ENCODE measurements around the gene STARD5. TPM values are rescaled to one million over a fixed set of nuclear protein-coding genes. Genes with fewer than 3 reads are reported as not detected.

Gene STARD5
- polyA plus RNA-seq, 1 experiment: 19.0 TPM

GRCh38 chr15:81288040-81288439 lies 35.9 kb downstream of the STARD5 start:
- Histone ChIP-seq H3K27ac (ENCODE audit: low read depth, low read length) (no peak overlapping the region), H3K9me3 (ENCODE audit: control insufficient read depth, insufficient read depth, low read length) (no peaks in the 10 kb centered on the region; the same call in 1 of the 2 replicates), H3K4me3 (ENCODE audit: low read depth, low read length) (no peak overlapping the region), H3K27me3 (ENCODE audit: control insufficient read depth, insufficient read depth, low read length) (no peaks in the 10 kb centered on the region)
- no peak for DNase-seq (ENCODE audit: low read depth, low spot score)
- TF ChIP-seq CTCF (IDR thresholded peaks at IDR 0.05; ENCODE audit: low read depth, low read length): no peak
- ChIA-PET POLR2A (no interaction called here), CTCF (interaction anchor here (1.6 kb wide), 2 partner anchors 22 to 113 kb away, joined by 5 read pairs; no protein-coding TSS in a partner anchor)

GRCh38 chr15:81286621-81287121 lies 37.3 kb downstream of the STARD5 start:
- H3K4me3 ChIP-seq (ENCODE audit: low read depth, low read length): no peak overlapping the region
- no peaks in the 10 kb centered on the region; the same call in 1 of the 2 replicates for H3K9me3 ChIP-seq (ENCODE audit: control insufficient read depth, insufficient read depth, low read length)
- ChIA-PET POLR2A (interaction anchor here (0.7 kb wide), 1 partner anchor 117 kb away, joined by 4 read pairs; no protein-coding TSS in a partner anchor), CTCF (interaction anchor here (1.1 to 1.6 kb wide), 3 partner anchors 11 to 114 kb away, joined by 4 to 5 read pairs (median 5); no protein-coding TSS in a partner anchor)
- TF ChIP-seq CTCF (IDR thresholded peaks at IDR 0.05; ENCODE audit: low read depth, low read length): no peak
- no peak overlapping the region for H3K27ac ChIP-seq (ENCODE audit: low read depth, low read length)
- H3K27me3 ChIP-seq (ENCODE audit: control insufficient read depth, insufficient read depth, low read length): no peaks in the 10 kb centered on the region
- no peak for DNase-seq (ENCODE audit: low read depth, low spot score)

GRCh38 chr15:81285461-81285860 lies 38.5 kb downstream of the STARD5 start:
- POLR2A ChIA-PET: no interaction called here
- H3K4me3 ChIP-seq (ENCODE audit: low read depth, low read length): no peak overlapping the region
- no peak for TF ChIP-seq CTCF (IDR thresholded peaks at IDR 0.05; ENCODE audit: low read depth, low read length)
- no peaks in the 10 kb centered on the region; the same call in 1 of the 2 replicates for H3K9me3 ChIP-seq (ENCODE audit: control insufficient read depth, insufficient read depth, low read length)
- no peak overlapping the region for H3K27ac ChIP-seq (ENCODE audit: low read depth, low read length)
- CTCF ChIA-PET: no interaction called here
- peaks cover 3% of the 10 kb centered on the region for H3K27me3 ChIP-seq (ENCODE audit: control insufficient read depth, insufficient read depth, low read length)
- DNase-seq (ENCODE audit: low read depth, low spot score): no peak

- ChIA-PET POLR2A (no interaction called here), CTCF (interaction anchor here (5.9 kb wide), 1 partner anchor 17 kb away, joined by 46 read pairs; no protein-coding TSS in a partner anchor)
- Histone ChIP-seq H3K4me3 (ENCODE audit: low read depth, low read length) (no peak overlapping the region), H3K27me3 (ENCODE audit: control insufficient read depth, insufficient read depth, low read length) (peaks cover 3% of the 10 kb centered on the region), H3K9me3 (ENCODE audit: control insufficient read depth, insufficient read depth, low read length) (no peaks in the 10 kb centered on the region; the same call in 1 of the 2 replicates), H3K27ac (ENCODE audit: low read depth, low read length) (no peak overlapping the region)
- no peak for TF ChIP-seq CTCF (IDR thresholded peaks at IDR 0.05; ENCODE audit: low read depth, low read length)
- DNase-seq (ENCODE audit: low read depth, low spot score): no peak
Observed at GRCh38 chr15:81284256-81285031, 39.5 kb downstream of the STARD5 start.

GRCh38 chr15:81282911-81283310 lies 41.0 kb downstream of the STARD5 start:
- Histone ChIP-seq H3K9me3 (ENCODE audit: control insufficient read depth, insufficient read depth, low read length) (no peaks in the 10 kb centered on the region; the same call in 1 of the 2 replicates), H3K27ac (ENCODE audit: low read depth, low read length) (no peak overlapping the region), H3K27me3 (ENCODE audit: control insufficient read depth, insufficient read depth, low read length) (peaks cover 3% of the 10 kb centered on the region), H3K4me3 (ENCODE audit: low read depth, low read length) (no peak overlapping the region)
- CTCF ChIA-PET: interaction anchor here (1.4 to 5.9 kb wide), 2 partner anchors 16 to 118 kb away, joined by 3 to 46 read pairs; no protein-coding TSS in a partner anchor
- no peak for DNase-seq (ENCODE audit: low read depth, low spot score)
- no peak for TF ChIP-seq CTCF (IDR thresholded peaks at IDR 0.05; ENCODE audit: low read depth, low read length)
- POLR2A ChIA-PET: no interaction called here

All from AG04450 (cell line).